Measurements from ENCODE around the gene ADARB2. TPM values are rescaled to one million over a fixed set of nuclear protein-coding genes. Genes with fewer than 3 reads are reported as not detected.

Gene ADARB2
- total and polyA plus RNA-seq, 2 donors (not counting 1 experiment from before 2014, with no cell fraction given) = not detected

- Histone ChIP-seq H3K79me2 (ENCODE audit: control insufficient read depth, insufficient read depth, low read length) (no peaks in the 10 kb centered on the region), H3K27me3 (ENCODE audit: control insufficient read depth, insufficient read depth, low read length) (no peaks in the 10 kb centered on the region), H3K4me3 (replicated peaks in 1 of 4; ENCODE audit: control extremely low read depth in 1 of 4, insufficient read depth in 1 of 4, low read depth in 3 of 4, low read length in 4 of 4) (no peak overlapping the region), H3K4me1 (ENCODE audit: control insufficient read depth, extremely low read depth, insufficient read depth, low read length) (no peaks in the 10 kb centered on the region), H3K9me3 (ENCODE audit: control insufficient read depth, insufficient read depth, low read depth, low read length) (no peaks in the 10 kb centered on the region), H4K20me1 (ENCODE audit: control insufficient read depth, extremely low read depth, insufficient read depth, low read length) (no peaks in the 10 kb centered on the region), H3K36me3 (ENCODE audit: control insufficient read depth, insufficient read depth, low read length) (no peaks in the 10 kb centered on the region), H3K9ac (ENCODE audit: insufficient read depth, low read length) (no peak overlapping the region), H3K27ac (ENCODE audit: insufficient read depth, low read length) (no peak overlapping the region), H2AFZ (ENCODE audit: low read length) (no peak overlapping the region), H3K4me2 (ENCODE audit: extremely low read depth, insufficient read depth, low read length) (no peak overlapping the region)
- no peak for DNase-seq (ENCODE audit: low read depth in 2 of 2)
- no peak for TF ChIP-seq EZH2 (IDR thresholded peaks at IDR 0.05; ENCODE audit: low read length, missing control alignments)
- no peak for TF ChIP-seq CTCF (conservative IDR thresholded peaks at IDR 0.05 in 1 of 2, IDR thresholded peaks at IDR 0.05 in 1 of 2; ENCODE audit: low read depth in 1 of 2, low read length in 2 of 2)
These were observed 178.0 kb downstream of the ADARB2 start for GRCh38 chr10:1559311-1559710.

- Histone ChIP-seq H3K4me1 (ENCODE audit: control insufficient read depth, extremely low read depth, insufficient read depth, low read length) (no peaks in the 10 kb centered on the region), H3K4me2 (ENCODE audit: extremely low read depth, insufficient read depth, low read length) (no peak overlapping the region), H3K27ac (ENCODE audit: insufficient read depth, low read length) (no peak overlapping the region), H3K9ac (ENCODE audit: insufficient read depth, low read length) (no peak overlapping the region), H3K4me3 (replicated peaks in 1 of 4; ENCODE audit: control extremely low read depth in 1 of 4, insufficient read depth in 1 of 4, low read depth in 3 of 4, low read length in 4 of 4) (no peak overlapping the region), H3K79me2 (ENCODE audit: control insufficient read depth, insufficient read depth, low read length) (no peaks in the 10 kb centered on the region), H4K20me1 (ENCODE audit: control insufficient read depth, extremely low read depth, insufficient read depth, low read length) (no peaks in the 10 kb centered on the region), H2AFZ (ENCODE audit: low read length) (no peak overlapping the region), H3K36me3 (ENCODE audit: control insufficient read depth, insufficient read depth, low read length) (no peaks in the 10 kb centered on the region), H3K27me3 (ENCODE audit: control insufficient read depth, insufficient read depth, low read length) (no peaks in the 10 kb centered on the region), H3K9me3 (ENCODE audit: control insufficient read depth, insufficient read depth, low read depth, low read length) (no peaks in the 10 kb centered on the region)
- no peak for DNase-seq (ENCODE audit: low read depth in 2 of 2)
- TF ChIP-seq CTCF (conservative IDR thresholded peaks at IDR 0.05 in 1 of 2, IDR thresholded peaks at IDR 0.05 in 1 of 2; ENCODE audit: low read depth in 1 of 2, low read length in 2 of 2) (no peak), EZH2 (IDR thresholded peaks at IDR 0.05; ENCODE audit: low read length, missing control alignments) (no peak)
These were observed 178.4 kb downstream of the ADARB2 start for GRCh38 chr10:1558906-1559305.

- Histone ChIP-seq H3K4me3 (replicated peaks in 1 of 4; ENCODE audit: control extremely low read depth in 1 of 4, insufficient read depth in 1 of 4, low read depth in 3 of 4, low read length in 4 of 4) (no peak overlapping the region), H3K4me1 (ENCODE audit: control insufficient read depth, extremely low read depth, insufficient read depth, low read length) (no peaks in the 10 kb centered on the region), H4K20me1 (ENCODE audit: control insufficient read depth, extremely low read depth, insufficient read depth, low read length) (no peaks in the 10 kb centered on the region), H3K9ac (ENCODE audit: insufficient read depth, low read length) (no peak overlapping the region), H3K27me3 (ENCODE audit: control insufficient read depth, insufficient read depth, low read length) (no peaks in the 10 kb centered on the region), H3K27ac (ENCODE audit: insufficient read depth, low read length) (no peak overlapping the region), H3K4me2 (ENCODE audit: extremely low read depth, insufficient read depth, low read length) (no peak overlapping the region), H3K79me2 (ENCODE audit: control insufficient read depth, insufficient read depth, low read length) (no peaks in the 10 kb centered on the region), H2AFZ (ENCODE audit: low read length) (no peak overlapping the region), H3K9me3 (ENCODE audit: control insufficient read depth, insufficient read depth, low read depth, low read length) (no peaks in the 10 kb centered on the region), H3K36me3 (ENCODE audit: control insufficient read depth, insufficient read depth, low read length) (no peaks in the 10 kb centered on the region)
- no peak for TF ChIP-seq CTCF (conservative IDR thresholded peaks at IDR 0.05 in 1 of 2, IDR thresholded peaks at IDR 0.05 in 1 of 2; ENCODE audit: low read depth in 1 of 2, low read length in 2 of 2)
- TF ChIP-seq EZH2 (IDR thresholded peaks at IDR 0.05; ENCODE audit: low read length, missing control alignments) = no peak
- no peak for DNase-seq (ENCODE audit: low read depth in 2 of 2)
These were observed 180.2 kb downstream of the ADARB2 start for GRCh38 chr10:1557081-1557480.
